Activated CD8-positive, alpha-beta memory T cell treated with anti-CD3 and anti-CD28 coated beads for 24 hours (primary cell): ENCODE results near the gene CYLD.

Experiments used
- DNase-seq: peaks from one replicate; pipeline ENCODE4 v3.0.0-alpha.2; 2020

Gene CYLD

DNA sequence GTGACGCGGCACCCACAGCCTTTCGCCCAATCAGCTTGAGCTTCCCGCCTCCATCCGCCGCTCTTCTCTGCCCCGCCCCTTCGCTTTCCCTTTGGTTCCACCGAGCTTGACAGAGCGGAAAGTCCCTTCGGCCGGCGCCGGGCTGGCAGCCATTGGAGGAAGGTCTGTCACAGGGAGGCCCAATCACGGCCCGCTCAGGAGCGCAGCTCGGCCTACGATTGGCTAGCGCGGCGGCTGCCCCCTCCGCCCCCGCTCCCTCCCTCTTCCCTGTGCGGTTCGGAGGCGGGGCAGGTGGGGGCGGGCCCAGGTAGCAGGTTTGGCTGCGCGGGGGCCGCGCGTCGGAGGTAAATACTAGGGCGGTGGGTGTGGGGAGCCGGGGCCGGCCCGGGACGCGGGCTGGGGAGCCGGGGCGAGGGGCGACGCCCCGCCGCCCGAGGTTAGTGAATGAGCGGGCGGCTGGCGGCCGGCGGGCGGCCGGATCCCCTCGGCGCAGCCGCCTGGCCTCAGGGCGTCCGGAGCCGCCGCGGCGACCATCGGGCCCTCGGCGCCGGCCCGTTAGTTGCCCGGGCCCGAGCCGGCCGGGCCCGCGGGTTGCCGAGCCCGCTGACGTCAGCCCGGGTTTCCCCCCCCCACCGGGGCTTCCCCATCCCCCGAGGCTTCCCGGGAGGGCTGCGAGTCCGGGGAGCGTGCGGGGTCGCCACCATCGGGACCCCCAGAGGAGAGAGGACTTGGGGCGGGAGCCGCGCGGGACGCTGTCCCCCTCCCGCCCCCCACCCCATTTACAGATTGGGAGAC lies at the start of gene CYLD:
Gene CYLD, plus strand, starts transcription at position 306 of the 795 bp plus-strand sequence. CDS start 7,613 bp downstream, outside the sequence.
- peak; percentile 98 for DNase-seq

GRCh38 chr16:50692644-50692998 lies 49.3 kb upstream of the CYLD start:
- DNase-seq = no peak

DNA sequence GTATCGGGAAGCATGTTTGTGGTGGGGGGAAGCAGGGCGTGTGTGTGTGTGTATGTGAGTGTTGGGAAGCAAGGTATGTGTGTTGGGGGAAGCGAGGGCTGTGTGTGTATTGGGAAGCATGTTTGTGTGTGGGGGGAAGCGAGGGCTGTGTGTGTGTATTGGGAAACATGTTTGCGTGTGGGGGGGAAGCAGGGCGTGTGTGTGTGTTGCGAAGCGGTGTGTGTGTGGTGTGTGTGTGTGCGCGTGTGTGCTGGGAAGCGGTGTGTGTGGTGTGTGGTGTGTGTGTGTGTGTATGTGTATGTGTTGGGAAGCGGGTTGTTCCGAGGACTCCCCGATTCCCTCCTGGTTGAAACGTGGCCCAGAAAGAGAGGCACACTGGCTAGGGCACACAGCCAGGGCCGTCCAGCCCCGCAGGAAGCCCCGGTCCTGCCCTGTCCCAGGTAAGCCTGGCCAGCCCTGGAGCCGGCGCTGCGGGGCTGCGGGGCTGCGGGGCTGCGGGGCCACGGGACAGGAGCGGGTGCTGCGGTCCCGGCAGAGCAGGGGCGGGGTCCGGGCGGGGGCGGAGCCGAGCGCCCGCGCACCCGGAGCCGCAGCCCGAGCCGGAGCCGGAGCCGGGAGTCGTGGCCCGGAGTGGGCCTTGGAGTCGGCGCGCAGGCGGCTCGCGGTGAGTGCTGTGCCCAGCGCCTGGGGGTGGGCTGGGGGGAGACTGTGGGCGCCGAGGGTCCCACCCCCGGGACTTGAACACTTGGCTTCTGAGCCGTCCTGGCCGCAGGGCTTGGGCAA lies 48.7 kb upstream of the CYLD start, which contains the start of gene NOD2:
Gene NOD2, plus strand, starts transcription at position 608 of the 783 bp plus-strand sequence. CDS start 5,890 bp downstream, outside the sequence.
- no peak for DNase-seq

DNA sequence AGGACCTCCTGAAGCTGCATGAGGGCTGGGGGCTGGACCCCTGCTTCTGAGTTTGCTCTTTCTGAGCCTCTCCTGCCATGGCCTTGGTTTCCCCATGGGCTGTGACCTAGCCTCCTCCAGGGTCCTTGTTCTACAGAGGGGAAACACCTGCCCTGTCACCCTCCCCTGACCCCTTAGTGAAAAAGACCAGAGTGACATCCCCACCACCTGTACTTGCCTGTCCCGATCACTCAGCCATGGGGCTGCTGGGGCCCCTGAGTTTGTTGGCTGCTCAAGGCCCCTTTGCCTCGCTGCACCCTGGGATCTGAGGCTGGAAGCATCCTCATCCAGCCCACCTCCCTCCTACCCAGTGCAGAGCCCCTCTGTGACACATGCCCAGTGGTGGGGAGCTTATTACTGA lies 47.7 kb upstream of the CYLD start:
- no peak for DNase-seq

DNA sequence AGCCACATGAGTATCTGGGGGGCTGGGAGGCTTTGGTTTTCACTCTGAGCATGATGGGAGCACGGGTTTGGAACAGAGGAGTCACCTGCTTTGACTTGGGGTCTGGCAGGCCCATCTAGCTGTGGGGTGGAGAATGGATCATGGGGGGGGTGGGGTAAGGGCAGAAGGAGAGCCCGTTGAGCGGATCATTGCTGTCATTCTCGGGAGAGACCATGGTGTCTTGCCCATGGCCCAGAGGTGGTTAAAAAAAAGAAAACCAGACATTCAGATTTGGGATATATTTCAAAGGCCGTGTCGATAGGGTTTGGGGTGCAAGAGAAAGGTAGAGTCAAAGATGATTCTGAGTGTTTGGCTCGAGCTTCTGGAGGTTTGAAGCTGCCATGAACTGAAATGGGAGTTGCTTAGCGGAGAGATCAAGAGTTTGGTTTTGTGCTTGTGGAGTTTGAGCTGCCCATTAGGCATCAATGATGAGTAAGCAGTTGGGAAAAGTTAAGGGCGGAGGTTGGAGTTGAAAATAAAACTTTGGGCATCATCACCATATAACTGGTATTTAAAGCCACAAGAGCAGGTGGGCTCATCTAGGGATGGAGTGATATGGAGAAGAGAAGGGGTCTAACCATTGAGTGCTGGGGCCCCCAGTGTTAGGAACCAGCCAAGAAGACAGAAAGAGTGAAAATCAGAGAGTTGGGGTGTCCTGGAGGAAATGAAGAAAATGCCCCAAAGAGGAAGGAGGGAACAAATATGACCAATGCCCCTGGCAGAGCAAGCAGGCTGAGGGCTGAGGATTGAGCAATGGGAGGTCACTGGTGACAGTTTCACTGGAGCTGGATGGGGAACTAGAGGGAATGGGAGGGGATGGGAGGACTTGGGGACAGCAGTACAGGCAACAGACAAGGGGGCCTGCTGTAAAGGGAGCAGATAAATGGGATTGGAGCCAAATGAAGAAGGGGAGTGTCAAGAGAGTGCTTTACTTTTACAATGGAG lies 46.6 kb upstream of the CYLD start:
- no peak for DNase-seq

DNA sequence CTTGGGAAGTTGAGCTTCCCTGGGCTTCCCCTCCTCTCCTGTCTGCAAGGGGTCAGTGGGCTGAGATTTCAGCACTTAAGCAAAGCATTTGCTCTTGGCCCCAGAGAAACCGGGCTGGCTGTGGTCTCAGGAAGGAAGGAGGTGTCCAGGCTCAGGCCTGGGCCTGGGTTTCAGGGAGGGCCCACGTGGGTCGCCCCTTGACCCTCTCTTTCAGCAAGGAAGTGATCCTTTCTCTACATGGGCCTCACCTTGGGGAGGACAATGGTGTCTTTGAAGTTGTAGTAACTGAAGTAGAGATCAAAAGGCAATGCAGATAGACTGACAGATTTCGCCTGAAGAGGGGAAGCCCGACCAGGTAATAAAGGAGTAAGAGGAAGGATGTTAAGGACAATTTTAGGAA lies 45.8 kb upstream of the CYLD start:
- no peak for DNase-seq

DNA sequence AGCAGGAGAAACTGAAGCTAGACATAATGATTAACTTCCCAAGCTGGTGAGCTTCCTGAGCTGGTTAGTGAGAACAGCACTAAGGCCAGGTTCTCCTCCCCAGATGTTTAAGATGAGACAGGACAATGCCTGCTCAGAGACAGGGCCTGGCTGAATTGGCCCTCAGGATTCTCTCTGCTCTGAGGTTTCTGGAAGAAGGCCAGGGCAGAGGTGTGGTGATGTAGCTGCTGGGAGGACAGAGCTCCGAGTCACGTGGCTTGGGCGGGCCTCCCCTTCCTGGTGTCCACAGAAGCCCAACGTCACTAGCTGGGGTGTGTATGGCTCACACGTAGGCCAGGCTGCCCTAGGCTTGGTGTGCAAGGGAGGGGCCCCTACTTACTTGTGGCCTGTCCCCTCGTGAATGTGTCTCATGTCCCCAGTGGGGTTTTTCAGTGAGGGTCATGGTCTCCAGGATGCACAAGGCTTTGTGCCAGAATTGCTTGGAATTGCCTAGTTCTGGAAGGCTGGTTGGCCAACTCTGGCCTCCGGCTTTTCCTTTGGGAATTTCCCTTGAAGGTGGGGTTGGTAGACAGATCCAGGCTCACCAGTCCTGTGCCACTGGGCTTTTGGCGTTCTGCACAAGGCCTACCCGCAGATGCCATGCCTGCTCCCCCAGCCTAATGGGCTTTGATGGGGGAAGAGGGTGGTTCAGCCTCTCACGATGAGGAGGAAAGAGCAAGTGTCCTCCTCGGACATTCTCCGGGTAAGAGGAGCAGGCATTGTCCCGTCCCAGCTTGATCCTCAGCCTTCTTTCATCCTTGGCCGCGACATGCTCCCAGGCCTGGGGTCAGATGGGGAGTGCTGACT lies 45.1 kb upstream of the CYLD start:
- no peak for DNase-seq

DNA sequence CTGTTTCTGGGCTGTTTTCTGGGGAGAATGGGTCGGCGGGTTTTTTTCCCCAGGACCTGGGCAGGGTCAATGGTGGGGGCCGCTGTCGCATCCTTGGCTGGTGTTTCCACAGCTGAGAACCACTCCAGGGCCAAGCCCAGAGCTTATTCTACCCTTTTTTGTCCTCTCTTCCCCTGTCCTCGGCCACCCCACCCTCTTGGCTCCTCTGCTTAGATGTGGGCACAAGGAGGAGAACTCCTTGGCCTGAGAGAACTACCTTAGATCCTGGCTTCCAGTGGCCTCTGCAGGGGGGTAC lies 44.5 kb upstream of the CYLD start:
- DNase-seq = no peak

GRCh38 chr16:50697881-50698767 lies 43.8 kb upstream of the CYLD start:
- DNase-seq = peak; percentile 85

- DNase-seq = peak; percentile 75
These were observed 42.3 kb upstream of the CYLD start for GRCh38 chr16:50699326-50700159.

DNA sequence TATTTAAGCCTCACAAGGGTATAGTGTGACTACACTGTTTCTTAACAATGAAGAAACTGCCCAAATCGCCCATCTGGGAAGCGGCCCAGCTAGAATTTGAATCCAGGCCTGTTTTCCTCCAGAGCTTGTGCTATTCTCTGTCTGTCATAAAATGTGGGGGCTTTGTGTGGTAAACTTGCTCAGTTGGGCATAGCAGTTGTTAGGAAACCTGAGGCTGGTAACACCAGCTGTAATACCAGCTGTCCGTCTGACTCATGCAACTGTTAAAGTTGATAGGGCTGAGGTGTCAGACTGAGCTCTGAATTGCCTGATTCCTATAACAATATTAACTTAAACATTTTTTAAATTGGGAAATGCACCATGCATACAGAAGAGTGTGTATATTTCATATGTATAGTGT lies 39.2 kb upstream of the CYLD start:
- peak; percentile 54 for DNase-seq

GRCh38 chr16:50704245-50704644 lies 37.6 kb upstream of the CYLD start:
- DNase-seq = no peak

DNA sequence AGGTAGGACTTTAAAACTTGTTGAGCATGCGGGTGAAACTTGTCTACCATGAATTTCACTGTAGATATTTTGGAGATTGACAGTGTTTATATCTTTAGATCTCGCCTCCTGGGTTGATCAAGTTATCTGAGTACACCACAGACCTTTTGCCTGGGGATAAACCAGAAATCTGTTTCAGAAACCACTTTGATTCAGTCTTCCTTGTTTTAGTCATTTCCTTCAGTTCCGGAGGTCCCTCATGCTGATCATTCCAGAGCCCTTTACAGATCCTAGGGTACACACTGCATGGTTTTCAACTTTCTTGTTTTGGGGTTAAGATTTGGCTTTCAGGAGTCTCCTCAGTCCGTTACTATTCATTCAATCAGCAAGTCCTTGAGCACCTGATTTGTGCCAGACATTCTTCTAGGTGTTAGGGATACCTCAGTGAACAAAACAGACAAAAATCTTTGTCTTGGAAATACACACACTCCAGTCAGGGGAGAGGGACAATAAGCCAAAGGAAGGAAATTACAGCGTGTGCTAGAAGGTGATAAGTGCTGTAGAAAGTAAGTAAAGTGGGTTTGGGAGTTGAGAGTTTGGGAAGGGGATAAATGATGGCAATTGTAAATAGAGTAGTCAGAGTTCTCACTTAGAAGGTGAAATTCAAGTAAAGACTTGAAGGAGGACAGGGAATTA lies 36.3 kb upstream of the CYLD start:
- no peak for DNase-seq

DNA sequence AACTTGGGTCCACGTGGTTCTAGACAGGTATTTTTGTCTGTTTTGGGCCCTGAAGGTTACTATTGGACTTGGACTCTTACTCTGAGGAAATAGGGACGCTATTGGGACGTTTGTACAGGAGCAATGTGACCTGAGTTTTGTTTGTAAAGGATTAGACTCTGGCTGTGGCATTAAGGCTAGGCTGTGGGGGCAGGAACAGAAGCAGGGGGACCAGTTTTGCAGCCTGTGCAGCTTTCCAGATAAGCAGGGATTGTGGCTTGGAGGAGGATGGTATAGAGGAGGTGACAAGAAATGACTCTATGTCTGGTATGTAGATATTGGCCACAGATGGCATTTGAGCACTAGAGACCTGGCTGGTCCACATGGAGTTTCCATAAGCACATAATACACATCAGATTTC lies 35.6 kb upstream of the CYLD start:
- no peak for DNase-seq

- peak; percentile 60 for DNase-seq
These were observed 33.4 kb upstream of the CYLD start for GRCh38 chr16:50708373-50709060.

DNA sequence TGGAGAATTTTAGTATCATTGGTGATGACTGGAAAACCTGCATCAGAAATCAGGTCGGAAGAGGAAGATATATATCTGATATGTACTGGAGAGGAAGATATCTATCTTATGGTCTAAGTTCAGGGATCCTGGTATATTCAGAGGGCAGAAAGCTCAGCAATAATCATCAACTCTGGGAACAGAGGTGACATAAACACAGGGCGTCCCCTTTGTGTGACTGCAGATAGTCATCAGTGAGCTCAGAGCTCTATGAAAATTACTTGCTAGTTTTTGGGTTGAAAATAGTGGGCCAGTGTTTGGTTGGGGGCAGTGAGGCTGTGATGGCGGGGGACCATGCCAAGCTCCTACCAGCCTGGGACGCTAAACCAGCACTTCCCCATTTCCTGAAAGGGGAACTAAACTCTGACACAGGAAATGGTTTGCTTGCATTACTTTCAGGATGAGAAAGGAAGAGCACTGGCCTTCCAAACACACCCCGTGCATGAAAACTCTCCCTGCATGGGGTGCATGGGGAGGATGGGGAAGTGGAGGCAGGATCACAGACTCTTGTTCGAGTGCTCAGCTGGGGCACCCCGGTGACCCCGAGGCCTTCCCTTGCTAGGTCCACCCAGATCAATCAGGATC lies 32.7 kb upstream of the CYLD start:
- DNase-seq = peak; percentile 53

DNA sequence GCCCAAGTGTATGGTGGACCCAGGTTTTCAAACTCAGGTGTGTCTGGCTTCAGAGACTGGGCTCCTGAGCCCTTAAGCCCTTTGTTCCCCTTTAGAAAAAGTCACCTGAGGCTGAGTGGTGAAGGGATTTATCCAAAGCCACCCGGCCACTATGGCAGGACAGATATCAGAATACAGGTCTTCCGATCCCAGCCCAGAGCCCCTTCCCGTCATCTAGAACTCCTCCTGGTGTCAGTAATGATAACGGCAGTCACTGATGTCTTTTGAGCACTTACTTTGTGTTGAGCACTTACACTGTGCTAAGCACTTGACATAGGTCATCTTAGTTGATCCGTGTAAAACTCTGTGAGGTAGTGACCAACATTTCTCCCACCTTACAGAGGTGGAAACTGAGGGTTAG lies 31.9 kb upstream of the CYLD start:
- DNase-seq = no peak

- DNase-seq = no peak
These were observed 30.8 kb upstream of the CYLD start for GRCh38 chr16:50711040-50711439.
